ENCODE results near the gene PER2.
"Not testable (repeated sequence)": the region's sequence is repeated elsewhere in the genome, so short reads cannot be mapped to it uniquely, and the experiment has no call there.

PER2 gene

DNA sequence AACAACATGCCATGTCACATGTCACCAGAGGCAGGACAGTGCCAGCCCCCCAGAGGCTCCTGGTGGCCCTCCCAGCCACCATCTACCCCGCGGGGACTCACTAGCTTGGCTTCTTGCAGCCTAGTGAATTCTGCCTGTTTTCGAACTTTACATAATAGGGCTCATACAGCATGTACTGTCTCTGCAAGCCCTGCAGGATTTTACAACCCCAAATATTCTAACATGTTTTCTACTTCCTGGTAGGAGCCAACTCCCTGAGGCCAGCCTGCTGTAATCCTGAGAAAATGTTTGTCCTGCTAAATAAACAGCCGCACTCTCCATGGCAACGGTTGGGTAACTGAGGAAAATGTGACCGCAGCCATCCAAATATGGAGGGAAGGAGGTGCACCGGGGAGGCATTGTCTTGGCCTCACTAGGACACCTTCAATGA lies 2.7 kb downstream of the PER2 start:
- DNase-seq = peak; percentile 78

DNA sequence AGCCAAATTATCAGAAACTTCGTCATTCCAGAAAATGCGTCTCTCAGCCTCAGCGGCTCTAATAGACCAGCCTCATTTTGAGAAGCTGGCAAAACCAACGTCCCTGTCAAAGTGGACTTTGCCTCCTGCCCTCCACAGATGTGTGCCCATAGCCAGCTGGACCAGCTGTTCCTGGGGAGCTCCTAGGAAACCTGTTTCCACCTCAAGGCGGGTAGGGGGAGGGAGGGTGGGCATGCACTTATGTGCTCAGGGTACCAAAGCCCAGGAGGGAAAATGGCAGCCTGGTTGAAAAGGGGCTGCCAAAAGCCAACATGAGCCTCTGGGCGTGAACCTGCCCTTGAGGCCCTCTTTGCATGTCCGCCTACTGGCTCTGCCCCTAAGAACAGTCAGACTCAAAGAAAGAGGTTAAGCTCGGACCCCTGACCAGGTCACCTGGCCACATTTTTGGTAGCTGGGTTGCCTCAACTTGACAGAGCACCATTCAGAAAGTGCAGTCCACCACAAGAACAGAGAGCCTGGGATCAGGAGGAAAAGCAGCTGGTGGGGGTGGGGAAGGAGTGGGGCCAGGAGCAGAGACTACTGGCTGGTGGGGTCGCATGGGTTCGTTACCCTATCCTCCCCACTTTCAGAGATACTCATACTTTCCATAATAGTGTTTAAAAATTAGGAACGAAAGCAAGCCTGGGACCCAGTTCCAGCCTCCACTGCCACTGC lies 3.5 kb downstream of the PER2 start:
- no peak for DNase-seq

DNA sequence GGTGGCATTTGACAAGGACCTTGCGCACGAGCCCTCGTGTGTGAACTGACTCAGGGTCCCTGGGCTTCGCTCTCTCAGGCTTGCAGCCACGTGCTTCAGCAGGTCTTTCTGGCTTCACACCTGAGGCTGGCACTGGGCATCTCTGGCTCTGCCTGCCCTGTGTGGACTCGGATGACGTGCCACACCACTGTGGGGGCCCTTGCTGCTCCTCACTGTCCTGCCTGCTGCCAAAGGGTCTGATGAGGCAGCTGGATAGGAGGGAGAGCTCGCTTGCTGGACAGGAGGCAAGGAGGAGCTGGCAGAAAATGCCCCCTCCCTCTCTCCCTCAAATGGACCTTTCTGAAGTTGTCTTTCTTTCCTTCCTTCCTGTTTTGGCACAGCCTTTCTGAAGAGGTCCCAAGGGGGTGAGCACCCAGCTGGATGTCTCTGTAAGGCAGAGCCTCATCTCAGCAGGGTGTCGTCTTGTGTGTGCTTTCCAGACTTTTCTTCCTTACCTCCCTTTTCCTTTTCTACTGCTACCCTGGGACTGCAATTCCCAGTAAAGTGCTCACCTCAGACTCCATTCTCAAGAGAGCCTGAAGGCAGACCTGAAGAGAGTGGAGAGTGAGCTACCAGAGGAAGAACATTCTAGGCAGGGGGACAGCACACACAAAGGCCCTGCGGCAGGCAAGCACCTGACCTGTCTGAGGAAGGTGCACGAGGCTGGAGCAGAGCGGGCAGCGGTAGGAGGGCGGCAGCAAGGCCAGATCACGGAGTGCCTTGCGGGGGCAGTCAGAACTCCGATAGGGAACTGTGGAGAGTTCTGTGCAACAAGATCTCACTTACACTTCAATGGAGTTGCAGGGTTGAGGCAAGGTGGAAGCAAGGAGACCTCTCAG lies 5.3 kb downstream of the PER2 start:
- DNase-seq = no peak

DNA sequence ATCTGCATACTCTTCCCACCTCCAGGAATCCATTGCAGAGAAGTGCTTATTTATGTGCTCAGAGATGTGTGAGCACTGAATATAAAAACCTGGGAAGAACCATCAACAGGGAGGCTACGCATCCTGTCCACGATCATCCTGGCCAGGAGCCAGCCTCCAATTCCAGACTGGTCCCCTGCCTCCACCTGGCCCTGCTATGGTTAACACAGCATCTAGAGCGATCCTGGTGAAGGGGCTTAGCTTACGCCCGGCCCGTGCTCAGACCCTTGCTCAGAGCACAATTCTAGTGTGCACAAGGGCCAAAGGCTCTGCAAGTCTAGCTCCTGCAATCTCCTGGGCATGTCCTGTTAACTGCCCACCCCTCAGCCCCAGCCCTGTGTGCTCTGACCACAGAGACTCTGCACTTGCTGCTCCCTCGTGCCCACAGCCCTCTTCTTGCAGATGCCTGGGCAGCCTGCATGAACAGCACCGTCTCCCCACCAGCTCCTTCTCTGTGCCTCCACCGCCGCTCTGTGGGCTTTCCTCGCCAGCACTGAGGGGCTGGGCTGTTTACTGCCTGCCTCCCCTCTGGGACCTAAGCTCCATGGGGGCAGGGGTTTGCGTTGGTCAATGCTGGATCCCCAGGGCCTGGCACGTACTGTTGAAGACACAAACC lies 6.5 kb downstream of the PER2 start:
- DNase-seq = no peak

DNA sequence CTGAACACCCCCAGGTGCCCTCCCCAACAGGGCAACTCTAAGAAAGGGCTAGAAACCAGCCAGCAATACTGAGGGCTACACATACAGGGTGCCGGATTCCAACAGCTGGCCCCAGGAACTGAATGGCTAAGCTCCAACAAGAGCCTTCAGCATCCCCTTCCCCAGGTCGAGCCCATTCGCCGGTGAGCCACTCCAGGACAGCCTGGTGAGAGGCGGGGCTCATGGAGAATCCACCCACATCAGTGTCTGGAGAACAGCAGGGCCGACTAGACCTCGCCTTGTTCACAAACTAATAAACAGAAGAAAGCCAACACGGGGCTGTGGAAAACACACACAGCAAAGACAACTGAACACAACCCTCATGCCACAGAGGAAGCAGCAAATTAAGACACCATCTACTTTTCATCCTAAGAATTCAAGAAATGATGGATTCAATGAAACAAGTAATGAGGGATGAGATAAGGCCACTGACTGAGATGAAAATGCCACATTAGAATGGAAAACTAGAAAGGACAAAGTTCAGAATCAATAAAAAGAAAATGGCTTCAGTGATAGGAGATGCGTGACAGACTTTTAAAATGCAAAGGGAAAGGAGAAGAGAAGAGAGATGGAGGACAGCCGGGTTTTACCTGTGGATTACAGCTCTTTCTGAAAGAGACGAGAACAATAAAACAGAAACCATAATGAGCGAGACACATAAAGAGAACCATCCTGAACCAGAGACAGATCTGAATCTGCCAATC lies 8.2 kb downstream of the PER2 start:
- DNase-seq = no peak

DNA sequence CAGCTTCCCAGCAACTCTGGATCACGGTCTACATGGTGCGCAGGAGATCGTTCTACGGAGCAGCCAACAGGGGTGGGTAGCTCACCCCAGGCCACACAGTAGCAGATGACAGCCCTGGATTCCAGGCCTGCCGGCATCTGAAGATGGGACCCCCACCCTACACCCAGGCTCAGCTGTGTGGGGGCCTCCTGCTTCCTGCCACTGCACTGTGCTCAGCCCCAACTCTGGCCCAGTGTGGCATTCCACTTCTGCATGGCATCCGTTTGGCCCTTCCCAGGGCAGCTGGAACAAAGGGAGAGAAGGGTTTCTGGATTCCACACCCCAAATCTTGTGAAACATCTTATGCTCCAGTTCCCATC lies 9.1 kb downstream of the PER2 start:
- no peak for DNase-seq

DNA sequence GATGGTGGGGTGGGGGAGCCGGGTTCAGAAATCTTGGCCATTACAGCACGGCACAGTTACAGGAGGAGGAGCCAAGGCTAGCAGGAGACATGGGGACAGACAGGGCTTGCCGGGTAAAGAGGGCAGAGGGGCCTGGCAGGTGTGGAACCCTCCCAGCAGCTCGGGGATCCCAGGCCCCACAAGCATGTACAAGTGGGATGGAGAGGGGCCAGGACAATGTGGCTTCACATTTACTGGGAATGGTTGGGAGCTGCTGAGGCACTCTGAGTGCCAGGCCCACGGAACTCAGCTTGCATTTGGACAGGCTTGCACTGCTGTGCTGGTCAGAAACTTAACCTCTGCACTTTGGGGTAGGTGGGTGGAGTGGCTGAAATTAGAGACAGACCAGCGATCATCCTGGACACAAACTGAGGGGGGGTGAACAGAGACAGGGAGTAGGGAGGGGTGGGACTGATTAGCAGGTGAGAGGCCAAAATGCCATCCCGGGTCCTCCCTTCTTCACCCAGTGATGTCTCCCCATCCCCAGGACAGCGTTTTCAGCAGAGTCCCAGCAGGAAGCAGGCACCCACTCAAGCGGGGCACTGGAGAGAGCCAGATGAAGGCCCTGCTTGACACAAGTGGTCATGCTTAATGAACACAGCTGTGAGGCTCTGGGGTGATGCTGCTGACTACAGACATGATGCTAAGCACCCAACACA lies 9.6 kb downstream of the PER2 start:
- DNase-seq = no peak

DNA sequence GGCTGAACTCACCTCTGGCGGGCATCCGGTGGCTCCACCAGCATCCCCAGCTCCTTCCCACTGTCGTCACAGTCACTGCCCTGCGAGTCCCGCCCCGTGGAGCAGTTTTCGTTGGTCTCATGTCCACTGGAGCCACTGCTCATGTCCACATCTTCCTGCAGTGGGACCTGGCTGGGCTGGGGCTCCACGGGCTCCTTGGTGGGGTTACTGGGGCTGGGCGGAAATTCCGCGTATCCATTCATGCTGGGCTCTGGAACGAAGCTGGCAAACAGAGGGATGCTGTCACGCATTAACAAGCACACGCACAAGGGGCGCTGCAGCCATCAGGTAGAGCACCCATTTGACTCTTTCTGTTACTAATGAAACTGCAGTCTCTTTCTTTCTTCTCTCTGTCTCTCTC lies 10.7 kb downstream of the PER2 start:
- DNase-seq = no peak

DNA sequence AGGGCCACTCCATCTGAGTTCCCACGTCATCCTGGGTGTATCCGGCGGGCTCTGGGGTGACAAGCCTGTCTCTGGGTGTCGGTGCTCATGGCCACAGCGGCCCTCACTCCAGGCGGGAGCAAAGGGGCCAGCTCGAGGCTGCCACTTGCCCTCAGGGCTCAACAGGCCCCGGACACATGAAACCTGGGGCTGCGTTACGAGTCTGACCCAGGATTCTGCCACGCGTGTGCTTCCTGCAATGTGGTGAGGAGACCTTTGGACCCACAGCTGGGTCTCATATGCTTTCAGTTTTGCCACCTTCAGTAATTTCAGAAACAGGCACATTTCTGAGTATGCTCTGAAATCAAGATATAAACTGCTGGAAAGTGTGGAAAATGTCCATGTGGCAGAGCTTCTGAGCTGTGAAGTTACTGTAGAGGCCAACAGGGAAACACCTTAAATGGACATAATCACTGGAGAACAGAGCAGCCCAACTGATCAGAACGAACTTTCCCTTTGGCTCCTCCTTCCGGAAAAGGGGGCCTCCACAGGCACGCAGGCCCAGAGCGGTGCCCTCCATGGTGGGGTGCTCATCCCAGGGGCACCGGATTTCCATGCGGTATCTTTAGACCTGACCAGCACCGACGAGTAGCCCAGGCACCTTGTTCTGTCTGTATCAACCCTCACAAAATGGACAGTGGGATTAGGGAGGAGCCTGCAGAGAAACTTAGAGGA lies 14.1 kb downstream of the PER2 start:
- DNase-seq = no peak

DNA sequence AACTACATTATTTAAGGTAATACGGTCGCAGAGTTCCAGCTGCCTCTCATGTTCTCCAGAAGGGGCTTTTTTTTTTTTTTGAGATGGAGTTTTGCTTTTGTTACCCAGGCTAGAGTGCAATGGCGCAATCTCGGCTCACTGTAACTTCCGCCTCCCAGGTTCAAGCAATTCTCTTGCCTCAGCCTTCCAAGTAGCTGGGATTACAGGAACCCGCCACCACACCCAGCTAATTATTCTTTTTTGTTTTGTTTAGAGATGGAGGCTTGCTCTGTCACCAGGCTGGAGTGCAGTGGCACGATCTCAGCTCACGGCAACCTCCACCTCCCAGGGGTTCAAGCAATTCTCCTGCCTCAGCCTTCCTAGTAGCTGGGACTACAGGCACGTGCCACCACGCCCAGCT lies 15.0 kb downstream of the PER2 start:
- DNase-seq = not testable (repeated sequence)

DNA sequence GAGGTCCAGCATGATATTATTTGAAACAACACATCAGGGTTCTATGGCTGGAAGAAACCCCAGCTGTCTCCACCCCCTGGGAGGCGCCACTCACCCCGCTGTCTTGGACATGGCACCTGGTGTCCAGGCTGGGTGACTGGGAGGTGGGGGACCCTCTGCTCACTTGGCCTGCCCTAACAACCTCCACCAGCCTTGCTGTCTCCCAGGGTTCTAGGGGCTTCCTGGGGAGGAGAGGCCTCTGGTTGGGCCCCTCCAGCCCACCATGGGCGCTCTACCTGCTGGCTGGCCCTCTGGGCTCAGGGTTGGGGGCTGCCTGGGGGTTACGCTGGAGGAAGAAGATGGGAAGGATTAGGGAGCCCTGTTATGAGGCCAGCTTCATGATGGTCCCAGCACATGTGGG lies 16.3 kb downstream of the PER2 start:
- no peak for DNase-seq

DNA sequence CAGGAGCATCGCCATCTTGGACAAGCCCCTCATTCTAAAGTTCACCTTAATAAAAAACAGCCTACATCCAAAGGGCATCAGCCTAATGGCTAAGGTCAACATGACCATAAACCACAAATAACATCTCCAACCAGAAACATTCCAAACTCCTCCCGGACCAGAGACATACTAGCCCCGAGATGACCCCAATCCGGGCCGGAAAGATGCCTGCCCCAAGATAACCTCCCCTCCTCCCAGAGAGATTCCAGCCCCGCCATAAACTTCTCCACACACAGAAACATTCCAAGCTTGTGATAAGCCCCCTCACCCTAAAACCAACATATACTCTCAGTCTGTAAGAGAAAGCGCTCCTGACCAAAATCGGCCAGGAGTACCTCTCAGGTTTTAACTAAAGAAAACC lies 16.7 kb downstream of the PER2 start:
- DNase-seq = not testable (repeated sequence)

DNA sequence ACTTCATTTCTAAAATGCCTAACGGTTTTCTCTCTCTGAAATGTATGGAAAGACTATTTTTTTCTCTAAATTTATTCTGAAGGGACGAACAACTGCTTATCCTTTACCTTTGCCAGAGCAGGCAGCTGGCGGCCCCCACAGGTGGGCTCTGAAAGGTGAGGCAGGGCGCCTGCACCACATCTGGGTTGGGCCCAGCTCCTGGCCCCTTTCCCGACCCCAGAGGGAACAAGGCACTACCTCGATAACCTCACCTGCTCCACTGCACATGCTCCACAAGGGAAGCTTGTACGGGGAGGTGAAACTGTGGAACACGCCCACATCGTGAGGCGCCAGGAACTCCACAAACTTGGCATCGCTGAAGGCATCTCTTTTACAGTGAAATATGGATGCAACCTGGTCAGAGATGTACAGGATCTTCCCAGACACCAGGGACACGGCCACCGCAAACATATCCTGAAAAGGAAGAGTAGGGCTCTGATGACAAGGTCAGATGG lies 17.3 kb downstream of the PER2 start:
- no peak for DNase-seq

DNA sequence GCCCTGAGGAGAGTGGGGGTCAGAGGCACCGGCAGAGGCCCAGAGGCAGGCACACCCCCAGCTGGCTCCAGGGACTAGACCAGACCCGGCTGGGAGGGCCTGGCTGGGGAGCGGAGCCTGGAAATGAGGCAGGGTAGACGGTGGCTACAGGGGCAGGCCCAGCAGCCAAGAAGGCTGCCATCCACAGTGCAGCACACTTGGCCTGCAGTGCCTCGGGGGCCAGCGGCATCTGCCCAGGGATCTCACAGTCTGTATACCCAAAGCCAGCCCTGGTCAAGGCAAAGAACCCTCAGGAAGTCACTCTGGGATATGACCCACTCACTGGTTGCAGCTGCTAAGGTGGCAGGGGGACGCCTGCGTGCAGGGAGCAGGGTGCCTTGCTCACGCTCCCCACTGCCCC lies 17.8 kb downstream of the PER2 start:
- no peak for DNase-seq

DNA sequence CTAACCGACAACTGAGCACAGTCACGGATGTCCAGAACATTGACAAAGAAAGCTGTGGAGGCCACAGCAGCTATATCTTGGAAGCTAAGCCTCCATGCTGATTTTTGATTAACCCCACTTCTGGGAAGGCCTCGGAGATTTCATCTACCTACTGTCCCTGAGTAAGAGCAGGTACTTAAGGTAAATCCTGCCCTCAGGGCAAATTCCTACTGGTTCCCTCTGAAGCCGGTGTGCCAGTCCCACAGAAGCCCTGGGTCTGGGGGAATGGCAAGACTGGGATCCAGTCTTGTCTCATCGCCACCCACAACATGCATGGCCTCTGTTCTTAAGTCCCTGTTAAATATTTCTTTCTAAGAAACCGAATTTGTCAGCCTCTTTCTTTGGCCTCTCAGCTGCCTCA lies 18.7 kb downstream of the PER2 start:
- DNase-seq = no peak

DNA sequence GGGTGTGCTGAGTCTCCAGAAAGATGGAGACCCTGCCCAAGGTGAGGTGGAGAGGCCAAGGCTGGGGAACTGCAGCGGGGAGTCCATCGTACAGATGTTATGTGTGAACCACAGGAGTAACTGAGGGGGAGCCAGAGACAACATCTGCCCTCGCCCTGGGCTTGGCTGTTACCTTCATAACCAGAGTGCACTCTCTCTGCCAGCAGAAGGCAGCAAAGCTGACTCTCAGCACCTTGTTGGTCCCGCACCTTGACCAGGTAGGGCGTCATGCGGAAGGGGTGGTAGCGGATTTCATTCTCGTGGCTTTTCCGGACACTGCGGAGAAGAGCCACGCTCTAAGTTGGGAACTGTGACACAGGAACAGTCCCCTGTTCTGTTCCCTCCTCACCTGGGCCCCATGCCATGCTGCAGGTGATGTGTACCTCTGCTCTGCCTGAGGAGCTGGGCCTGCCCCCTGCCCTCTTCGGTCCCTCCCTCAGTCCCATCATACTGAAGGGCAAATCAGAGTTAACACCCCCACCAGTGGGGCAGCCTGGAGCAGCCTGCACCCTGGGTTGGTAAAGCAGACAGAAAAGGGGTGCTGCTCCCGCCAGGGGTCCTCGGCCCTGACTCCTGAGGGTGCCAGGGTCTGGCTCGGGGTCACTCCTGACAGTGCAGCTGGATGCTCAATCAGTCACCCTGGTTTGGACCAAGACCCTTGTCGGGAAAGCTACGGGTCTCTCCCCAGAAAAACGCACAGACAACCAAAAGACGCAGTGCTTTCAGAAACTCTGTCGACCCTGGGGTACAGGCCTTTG lies 20.3 kb downstream of the PER2 start:
- no peak for DNase-seq

DNA sequence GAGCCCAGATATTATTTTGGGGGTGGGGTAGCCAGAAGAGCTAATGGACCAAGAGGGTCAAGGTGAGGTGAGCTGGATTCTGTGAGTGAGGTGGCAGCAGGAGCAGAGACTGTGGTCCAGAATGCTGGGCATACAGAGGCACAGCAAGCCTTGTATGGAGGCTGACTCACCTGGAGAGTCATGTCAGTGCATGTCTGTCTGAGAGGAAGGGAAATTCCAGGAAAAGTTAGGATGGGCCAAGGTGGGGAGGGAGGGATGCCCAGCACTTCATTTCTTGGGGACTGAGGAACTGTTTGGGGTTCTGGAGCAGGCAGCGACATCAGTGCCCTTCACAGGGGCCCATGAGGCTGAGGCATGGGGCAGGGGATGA lies 21.1 kb downstream of the PER2 start:
- no peak for DNase-seq

DNA sequence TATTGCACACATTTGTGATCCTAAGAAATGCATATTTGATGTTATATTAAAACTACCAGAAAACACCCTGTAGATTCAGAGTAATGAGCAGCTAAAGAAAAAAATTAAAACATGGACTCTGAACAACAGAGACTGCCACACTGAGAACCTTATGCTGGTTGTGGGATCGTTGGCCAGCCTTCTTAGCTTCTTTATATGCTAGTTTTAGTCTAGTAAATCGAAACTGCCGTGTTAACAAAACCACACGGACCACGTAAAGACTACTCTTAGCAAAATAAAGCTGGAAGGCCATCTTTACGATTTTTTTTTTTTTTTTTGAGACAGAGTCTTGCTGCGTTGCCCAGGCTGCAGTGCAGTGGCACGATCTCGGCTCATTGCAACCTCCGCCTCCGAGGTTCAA lies 22.8 kb downstream of the PER2 start:
- no peak for DNase-seq

DNA sequence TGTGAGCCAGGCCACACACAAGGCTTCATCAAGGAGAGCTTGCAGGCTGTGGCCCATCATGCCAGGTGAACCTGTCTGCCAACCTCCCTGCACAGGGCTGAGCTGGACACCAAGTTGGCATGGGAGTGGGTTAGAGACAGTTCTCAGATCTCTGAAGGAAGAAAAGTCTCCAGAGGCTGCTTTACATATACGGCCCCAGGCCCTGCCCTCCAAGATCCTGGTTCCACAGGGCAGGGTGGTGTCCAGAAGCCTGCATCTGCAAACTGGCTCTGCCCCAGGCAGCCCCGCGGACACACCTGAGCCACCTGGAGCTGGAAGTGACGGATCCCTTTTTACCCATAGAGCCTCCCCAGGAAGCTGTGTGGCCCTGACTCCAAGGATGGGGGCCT lies 24.3 kb downstream of the PER2 start:
- no peak for DNase-seq

DNA sequence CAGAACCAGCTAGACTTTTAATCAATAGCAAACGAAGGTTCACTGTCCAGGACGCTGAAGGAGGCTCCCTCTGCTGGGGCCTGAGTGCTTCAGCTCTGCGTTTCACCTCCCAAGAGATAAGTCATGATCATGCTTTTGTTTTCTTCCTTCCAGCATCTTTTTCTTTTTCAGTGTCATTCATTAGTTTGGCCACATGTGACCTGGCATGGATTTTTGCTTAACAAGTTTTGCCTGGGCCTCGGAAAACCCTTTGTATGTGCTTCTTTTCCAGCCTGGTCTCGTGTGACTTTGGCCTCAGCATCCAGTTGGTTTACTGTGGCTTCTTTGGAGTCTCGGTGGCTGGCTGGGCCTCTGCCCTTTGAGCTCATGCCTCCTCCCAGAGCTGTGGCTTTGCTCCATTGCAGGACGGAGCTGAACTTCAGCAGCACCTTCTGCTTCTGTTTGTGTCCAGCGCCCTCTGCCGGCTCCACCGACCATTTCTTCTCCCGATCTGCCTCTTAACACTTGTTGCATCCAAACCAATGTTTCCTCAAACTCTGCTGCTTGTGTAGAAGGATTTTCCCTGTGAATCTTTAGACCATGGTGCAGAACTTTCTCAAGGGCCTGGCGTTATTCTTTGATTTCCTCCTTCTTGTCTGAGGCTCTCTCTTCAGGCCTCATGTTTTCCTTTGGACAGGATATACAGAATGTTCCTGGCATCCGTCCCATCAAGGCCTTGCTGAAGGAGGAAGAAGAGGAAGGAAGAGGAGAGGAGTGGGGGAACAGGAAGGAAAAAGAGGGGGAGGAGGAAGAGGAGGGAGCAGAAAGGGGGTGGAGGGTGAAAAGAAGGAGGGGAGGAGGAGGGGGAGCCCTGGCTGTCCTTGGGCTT lies 25.0 kb downstream of the PER2 start:
- peak; percentile 45 for DNase-seq
